ENCODE measurements around the gene PDZK1IP1.

DNA sequence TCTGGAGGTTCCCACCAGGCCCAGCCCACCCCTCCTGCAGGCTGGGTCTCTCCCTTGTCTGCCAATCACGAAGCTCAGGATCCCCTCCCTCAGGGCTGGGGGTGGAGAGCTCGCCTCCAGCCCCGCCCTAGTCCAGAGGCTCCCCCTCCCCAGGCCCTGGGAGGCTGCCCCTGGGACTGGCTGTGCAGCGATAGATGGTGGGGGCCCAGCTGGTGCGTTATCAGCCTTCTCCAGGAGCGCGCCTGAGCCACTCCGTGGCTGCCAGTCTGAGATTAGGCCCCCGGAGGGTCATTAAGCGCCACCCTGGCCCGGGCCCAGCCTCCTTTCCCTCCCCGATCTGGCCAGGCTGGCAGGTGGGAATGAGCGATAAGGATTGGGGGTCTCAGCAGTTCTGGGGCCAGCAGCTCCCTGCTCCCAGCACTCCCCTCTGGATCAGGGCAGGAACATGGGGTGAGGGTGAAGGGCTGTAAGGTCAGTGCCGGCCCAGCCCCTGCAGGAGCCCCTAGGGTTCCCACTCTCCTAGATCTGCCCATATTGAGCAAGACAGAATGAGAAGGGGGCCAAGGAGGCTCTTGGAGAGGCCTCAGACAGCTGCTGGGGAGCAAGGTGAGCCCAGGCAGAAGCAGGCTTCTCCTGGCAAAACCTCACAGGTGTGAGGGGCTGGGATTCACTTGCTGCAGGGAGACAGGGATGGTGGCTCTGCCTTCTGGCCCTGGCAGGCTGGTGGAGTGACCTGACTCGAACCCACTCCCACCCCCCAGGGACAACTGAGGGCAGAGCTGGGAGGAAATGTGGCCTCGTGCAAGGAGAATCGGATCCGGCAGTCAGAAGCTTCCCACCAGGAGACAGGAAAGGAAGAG is 8.5 kb downstream of the PDZK1IP1 start:
- TF ChIP-seq, protein P1, sequence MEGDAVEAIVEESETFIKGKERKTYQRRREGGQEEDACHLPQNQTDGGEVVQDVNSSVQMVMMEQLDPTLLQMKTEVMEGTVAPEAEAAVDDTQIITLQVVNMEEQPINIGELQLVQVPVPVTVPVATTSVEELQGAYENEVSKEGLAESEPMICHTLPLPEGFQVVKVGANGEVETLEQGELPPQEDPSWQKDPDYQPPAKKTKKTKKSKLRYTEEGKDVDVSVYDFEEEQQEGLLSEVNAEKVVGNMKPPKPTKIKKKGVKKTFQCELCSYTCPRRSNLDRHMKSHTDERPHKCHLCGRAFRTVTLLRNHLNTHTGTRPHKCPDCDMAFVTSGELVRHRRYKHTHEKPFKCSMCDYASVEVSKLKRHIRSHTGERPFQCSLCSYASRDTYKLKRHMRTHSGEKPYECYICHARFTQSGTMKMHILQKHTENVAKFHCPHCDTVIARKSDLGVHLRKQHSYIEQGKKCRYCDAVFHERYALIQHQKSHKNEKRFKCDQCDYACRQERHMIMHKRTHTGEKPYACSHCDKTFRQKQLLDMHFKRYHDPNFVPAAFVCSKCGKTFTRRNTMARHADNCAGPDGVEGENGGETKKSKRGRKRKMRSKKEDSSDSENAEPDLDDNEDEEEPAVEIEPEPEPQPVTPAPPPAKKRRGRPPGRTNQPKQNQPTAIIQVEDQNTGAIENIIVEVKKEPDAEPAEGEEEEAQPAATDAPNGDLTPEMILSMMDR (optimal IDR thresholded peaks at IDR 0.05 in 1 of 3, IDR thresholded peaks at IDR 0.05 in 1 of 3, conservative IDR thresholded peaks at IDR 0.05 in 1 of 3; ENCODE audit: extremely low read depth in 1 of 3, insufficient read depth in 2 of 3, low read length in 3 of 3) = no peak
- no peak for TF ChIP-seq EZH2 (IDR thresholded peaks at IDR 0.05; ENCODE audit: low read length)
